B cell (primary cell): Measurements from ENCODE around the gene KPNB1. TPM values are rescaled to one million over a fixed set of nuclear protein-coding genes. Genes with fewer than 3 reads are reported as not detected.

Experiments
- ATAC-seq: fragments of 200-7000 bp; cut with Tn5 transposase; one replicate; pipeline ENCODE4 v1.10.0; 2021; ENCODE audit warnings: low read depth, mild to moderate bottlenecking, moderate number of reproducible peaks, moderate library complexity
- CTCF ChIA-PET: fragments of 350-600 bp; sonication (Branson Sonifier 250); formaldehyde crosslinking; loops from one replicate; lab custom pipeline; 2021; ENCODE audit warnings: antibody characterized with exemption, inconsistent platforms; lab: Charles Lee
- POLR2A ChIA-PET: fragments of 350-600 bp; sonication (Branson Sonifier 250); formaldehyde crosslinking; loops from one replicate; lab custom pipeline; 2021; ENCODE audit warnings: antibody characterized with exemption; lab: Charles Lee
- DNase-seq: peaks from one replicate; pipeline ENCODE4 v3.0.0; 2013
- H2AFZ ChIP-seq: 2 replicates; pipeline ENCODE4 v1.6.1; 2012; ENCODE audit warnings: mild to moderate bottlenecking, low read depth, low read length; ENCODE audit not compliant: insufficient read depth, poor library complexity, severe bottlenecking
- H3K27ac ChIP-seq, 2 donors: 1 replicate in 1 of 2; 2 replicates in 1 of 2; pipeline ENCODE4 v1.5.1; 2012 to 2013; ENCODE audit warnings: low read length in 2 of 2, mild to moderate bottlenecking in 2 of 2, moderate library complexity in 1 of 2
- H3K27me3 ChIP-seq, 4 experiments: fragments of 200-600 bp in 1 of 4; sonication (generic) in 1 of 4; replicated peaks in 1 of 4; 1 replicate in 2 of 4; 2 replicates in 2 of 4; pipeline versions ENCODE4 v1.6.1 to v1.7.0; 2013 to 2016; ENCODE audit warnings: low read length in 3 of 4, mild to moderate bottlenecking in 2 of 4, mixed read lengths in 1 of 4, moderate library complexity in 1 of 4; ENCODE audit not compliant: insufficient read depth in 4 of 4, control insufficient read depth in 3 of 4; ENCODE audit errors: control extremely low read depth in 1 of 4
- H3K36me3 ChIP-seq, 2 experiments: replicated peaks in 1 of 2; 1 replicate in 1 of 2; 2 replicates in 1 of 2; pipeline versions ENCODE4 v1.6.1 to v1.7.1; 2013; ENCODE audit warnings: low read length in 1 of 2; ENCODE audit not compliant: insufficient read depth in 2 of 2, control insufficient read depth in 1 of 2; ENCODE audit errors: control extremely low read depth in 1 of 2, extremely low read depth in 1 of 2
- H3K4me1 ChIP-seq, 2 donors: fragments of 200-600 bp in 1 of 2; sonication (generic) in 1 of 2; 1 replicate in 1 of 2; 2 replicates in 1 of 2; pipeline versions ENCODE4 v1.5.1 to v1.6.1; 2013 to 2017; ENCODE audit warnings: low read length in 2 of 2; ENCODE audit not compliant: control insufficient read depth in 2 of 2, insufficient read depth in 2 of 2
- H3K4me2 ChIP-seq: replicated peaks from 2 replicates; pipeline ENCODE3; 2012; ENCODE audit warnings: mild to moderate bottlenecking, low read depth, low read length; ENCODE audit not compliant: poor library complexity, severe bottlenecking
- H3K4me3 ChIP-seq, 5 experiments: fragments of 200-600 bp in 1 of 5; sonication (generic) in 1 of 5; 1 replicate in 3 of 5; 2 replicates in 2 of 5; pipeline versions ENCODE4 v1.5.1 to v1.7.0; 2011 to 2016; ENCODE audit warnings: low read length in 4 of 5, mild to moderate bottlenecking in 4 of 5, low read depth in 2 of 5, control low read depth in 1 of 5, moderate library complexity in 1 of 5; ENCODE audit not compliant: insufficient read depth in 1 of 5; ENCODE audit errors: control extremely low read depth in 1 of 5, extremely low read depth in 1 of 5
- H3K79me2 ChIP-seq: fragments of 200-600 bp; sonication (generic); one replicate; pipeline ENCODE4 v1.6.0; 2016; ENCODE audit warnings: low read length; ENCODE audit not compliant: control insufficient read depth, insufficient read depth
- H3K9ac ChIP-seq: fragments of 200-600 bp; sonication (generic); 2 replicates; pipeline ENCODE4 v1.6.1; 2017; ENCODE audit warnings: mild to moderate bottlenecking, low read length, moderate library complexity
- H3K9me3 ChIP-seq, 3 donors: one replicate each; pipeline versions ENCODE4 v1.6.1 to v1.7.1; 2013; ENCODE audit warnings: low read length in 2 of 3; ENCODE audit not compliant: control insufficient read depth in 2 of 3, insufficient read depth in 1 of 3; ENCODE audit errors: control extremely low read depth in 1 of 3
- H4K20me1 ChIP-seq: 2 replicates; pipeline ENCODE4 v1.6.0; 2012; ENCODE audit warnings: mild to moderate bottlenecking, low read length; ENCODE audit not compliant: insufficient read depth, control insufficient read depth, poor library complexity, severe bottlenecking
- H3K27ac Mint-ChIP-seq: one replicate; pipeline ENCODE4 v1.8.0; 2021; ENCODE audit warnings: mixed read lengths
- H3K27me3 Mint-ChIP-seq: one replicate; pipeline ENCODE4 v1.8.0; 2021; ENCODE audit warnings: mixed read lengths
- H3K4me1 Mint-ChIP-seq: one replicate; pipeline ENCODE4 v1.8.0; 2021; ENCODE audit warnings: mixed read lengths
- H3K4me3 Mint-ChIP-seq: one replicate; pipeline ENCODE4 v1.8.0; 2021; ENCODE audit warnings: mixed read lengths
- H3K9me3 Mint-ChIP-seq: one replicate; pipeline ENCODE4 v1.8.0; 2022; ENCODE audit warnings: mixed read lengths; ENCODE audit not compliant: insufficient read depth
- CTCF ChIP-seq: fragments of 200-600 bp; IDR thresholded peaks from one replicate; pipeline ENCODE4 v1.8.0; 2022; ENCODE audit warnings: antibody characterized with exemption, mild to moderate bottlenecking
- EZH2 ChIP-seq: IDR thresholded peaks from 2 replicates; pipeline ENCODE4 v1.6.1; 2012; ENCODE audit warnings: borderline replicate concordance, low read depth, mild to moderate bottlenecking, moderate library complexity, low read length; ENCODE audit not compliant: insufficient read depth, poor library complexity, severe bottlenecking
- WGBS: methylation state at CpG from one replicate; pipeline ENCODE4 v1.1.5; 2013; ENCODE audit warnings: missing lambda C conversion rate; ENCODE audit not compliant: insufficient coverage; 5-methylcytosine and 5-hydroxymethylcytosine counted together
- intact Hi-C: fragments of 100-400 bp; cut with micrococcal nuclease; formaldehyde crosslinking; loops from one replicate; pipeline ENCODE4 v1.10.0; 2022
- polyA plus RNA-seq: library from polyadenylated mRNA; depleted of rRNA; stranded (reverse); fragments of >200 nt; gene quantifications from 2 replicates; pipeline ENCODE4 v1.2.3, GENCODE V29; 2012
- total RNA-seq, 2 donors: library from RNA; stranded (reverse); fragments of 120-200 nt in 1 of 2; gene quantifications; 1 replicate in 1 of 2; 2 replicates in 1 of 2; pipeline versions ENCODE4 v1.2.3 to v1.2.4, GENCODE V29; 2013 to 2022

The KPNB1 gene
- total and polyA plus RNA-seq, 2 donors (not counting 1 experiment from before 2014, with no cell fraction given), result 60.6 to 278 TPM

GRCh38 chr17:47724705-47725104, 75.0 kb downstream of the KPNB1 start:
- H3K4me3 Mint-ChIP-seq, result no peak overlapping the region
- peaks cover 16 to 28% of the 10 kb centered on the region in 2 donors for H3K4me1 ChIP-seq

More at GRCh38 chr17:47724705-47725104, 75.0 kb downstream of the KPNB1 start:
- H3K36me3 ChIP-seq, result no peaks in the 10 kb centered on the region
- no peak overlapping the region for H3K4me3 ChIP-seq
- Mint-ChIP-seq H3K4me1 (peaks cover 21% of the 10 kb centered on the region), H3K9me3 (no peaks in the 10 kb centered on the region), H3K27me3 (peaks cover 34% of the 10 kb centered on the region), H3K27ac (no peak overlapping the region)
- intact Hi-C loops, result no loop called here
- H3K9ac ChIP-seq, result no peak overlapping the region
- H2AFZ ChIP-seq, result no peak overlapping the region
- WGBS, result no CpG with 5 or more reads among the region's 2 CpGs
- no peaks in the 10 kb centered on the region for H3K79me2 ChIP-seq
- TF ChIP-seq CTCF, result no peak
- TF ChIP-seq EZH2, result no peak
- CTCF ChIA-PET, result no interaction called here
- H4K20me1 ChIP-seq, result no peaks in the 10 kb centered on the region
- peaks cover 0 to 31% (median 12%) of the 10 kb centered on the region in 4 experiments for H3K27me3 ChIP-seq
- no peak overlapping the region for H3K27ac ChIP-seq
- no peak for DNase-seq
- POLR2A ChIA-PET, result no interaction called here
- ATAC-seq, result no peak
- no peak overlapping the region for H3K4me2 ChIP-seq
- no peaks in the 10 kb centered on the region for H3K9me3 ChIP-seq
